GM12875 (cell line): ENCODE data around the gene BEND3.
A peak's percentile ranks its signal among the peaks of the same experiment; 100 is the strongest.
"Not testable (repeated sequence)": the region's sequence is repeated elsewhere in the genome, so short reads cannot be mapped to it uniquely, and the experiment has no call there.

Experiments
- H3K4me3 ChIP-seq: one replicate; pipeline ENCODE4 v1.5.1; 2011; ENCODE audit warnings: low read depth, low read length, control low read depth
- CTCF ChIP-seq: IDR thresholded peaks from 2 replicates; pipeline ENCODE4 v1.5.1; 2011; ENCODE audit warnings: low read depth, mild to moderate bottlenecking, control low read depth, inconsistent platforms, low read length, moderate library complexity, borderline replicate concordance; ENCODE audit not compliant: insufficient read depth

The BEND3 gene

GRCh38 chr6:107114926-107115694, at the start of gene BEND3:
Gene BEND3 (minus strand): TSS chr6:107115515. CDS start chr6:107099285, 16,230 bp downstream.
- TF ChIP-seq CTCF, result no peak
- peak within 1 kb of the TSS; percentile 73 for H3K4me3 ChIP-seq

- not testable (repeated sequence) for H3K4me3 ChIP-seq
These were observed 49.0 kb upstream of the BEND3 start for GRCh38 chr6:107164299-107164698.

GRCh38 chr6:107161521-107161920, 46.2 kb upstream of the BEND3 start:
- H3K4me3 ChIP-seq, result no peak overlapping the region
- no peak for TF ChIP-seq CTCF

- H3K4me3 ChIP-seq, result no peak overlapping the region
- TF ChIP-seq CTCF, result no peak
These were observed 41.3 kb upstream of the BEND3 start for GRCh38 chr6:107156617-107157016.

GRCh38 chr6:107154801-107155160, 39.5 kb upstream of the BEND3 start:
- no peak for TF ChIP-seq CTCF
- H3K4me3 ChIP-seq, result no peak overlapping the region

GRCh38 chr6:107154131-107154800, 39.0 kb upstream of the BEND3 start:
- no peak for TF ChIP-seq CTCF
- no peak overlapping the region for H3K4me3 ChIP-seq

- no peak overlapping the region for H3K4me3 ChIP-seq
These were observed 37.5 kb upstream of the BEND3 start for GRCh38 chr6:107152638-107153430.

More at GRCh38 chr6:107152638-107153430, 37.5 kb upstream of the BEND3 start:
- no peak for TF ChIP-seq CTCF
